ENCODE data around the gene ANKS1A.

The ANKS1A gene

GRCh38 chr6:35049156-35049735, 160.2 kb downstream of the ANKS1A start:
- in situ Hi-C loops (cut with MboI; ENCODE audit: low sequenced_read_pairs), result no loop called here

- in situ Hi-C loops (cut with MboI; ENCODE audit: low sequenced_read_pairs), result no loop called here
Observed at GRCh38 chr6:35049900-35050756, 161.1 kb downstream of the ANKS1A start.

GRCh38 chr6:35050757-35051330, 161.8 kb downstream of the ANKS1A start:
- in situ Hi-C loops (cut with MboI; ENCODE audit: low sequenced_read_pairs), result no loop called here

- in situ Hi-C loops (cut with MboI; ENCODE audit: low sequenced_read_pairs), result no loop called here
Observed at GRCh38 chr6:35051396-35051795, 162.3 kb downstream of the ANKS1A start.

GRCh38 chr6:35051997-35052583, 163.0 kb downstream of the ANKS1A start:
- in situ Hi-C loops (cut with MboI; ENCODE audit: low sequenced_read_pairs), result no loop called here

- in situ Hi-C loops (cut with MboI; ENCODE audit: low sequenced_read_pairs), result no loop called here
Observed at GRCh38 chr6:35052694-35053565, 163.9 kb downstream of the ANKS1A start.

GRCh38 chr6:35053701-35054100, 164.6 kb downstream of the ANKS1A start:
- in situ Hi-C loops (cut with MboI; ENCODE audit: low sequenced_read_pairs), result no loop called here

- in situ Hi-C loops (cut with MboI; ENCODE audit: low sequenced_read_pairs), result no loop called here
Observed at GRCh38 chr6:35054106-35054742, 165.2 kb downstream of the ANKS1A start.

- in situ Hi-C loops (cut with MboI; ENCODE audit: low sequenced_read_pairs), result no loop called here
Observed at GRCh38 chr6:35054743-35055130, 165.7 kb downstream of the ANKS1A start.

GRCh38 chr6:35055891-35056290, 166.8 kb downstream of the ANKS1A start:
- in situ Hi-C loops (cut with MboI; ENCODE audit: low sequenced_read_pairs), result no loop called here

- in situ Hi-C loops (cut with MboI; ENCODE audit: low sequenced_read_pairs), result no loop called here
Observed at GRCh38 chr6:35056952-35057351, 167.9 kb downstream of the ANKS1A start.

- in situ Hi-C loops (cut with MboI; ENCODE audit: low sequenced_read_pairs), result no loop called here
Observed at GRCh38 chr6:35057449-35058357, 168.6 kb downstream of the ANKS1A start.

GRCh38 chr6:35058358-35058675, 169.3 kb downstream of the ANKS1A start:
- in situ Hi-C loops (cut with MboI; ENCODE audit: low sequenced_read_pairs), result no loop called here

- in situ Hi-C loops (cut with MboI; ENCODE audit: low sequenced_read_pairs), result no loop called here
Observed at GRCh38 chr6:35058865-35059522, 169.9 kb downstream of the ANKS1A start.

GRCh38 chr6:35059596-35060345, 170.7 kb downstream of the ANKS1A start:
- in situ Hi-C loops (cut with MboI; ENCODE audit: low sequenced_read_pairs), result no loop called here

- in situ Hi-C loops (cut with MboI; ENCODE audit: low sequenced_read_pairs), result no loop called here
Observed at GRCh38 chr6:35061102-35061615, 172.1 kb downstream of the ANKS1A start.

GRCh38 chr6:35061651-35062410, 172.8 kb downstream of the ANKS1A start:
- in situ Hi-C loops (cut with MboI; ENCODE audit: low sequenced_read_pairs), result no loop called here
